NT2/D1 (cell line): ENCODE measurements around the gene ADGRB3.

Experiments used
- DNase-seq: peaks from one replicate; pipeline ENCODE4 v3.0.0-alpha.2; 2011; ENCODE audit warnings: low read depth, low spot score
- H3K27me3 ChIP-seq: 2 replicates; pipeline ENCODE4 v1.6.0; 2011; ENCODE audit warnings: mild to moderate bottlenecking; ENCODE audit not compliant: insufficient read length, insufficient read depth
- H3K36me3 ChIP-seq: 2 replicates; pipeline ENCODE4 v1.6.1; 2011; ENCODE audit warnings: mild to moderate bottlenecking, low read length, mixed read lengths; ENCODE audit not compliant: insufficient read depth, insufficient read length
- H3K4me1 ChIP-seq: 2 replicates; pipeline ENCODE4 v1.5.1; 2011; ENCODE audit not compliant: insufficient read depth, insufficient read length
- H3K4me3 ChIP-seq: 2 replicates; pipeline ENCODE4 v1.5.1; 2011; ENCODE audit warnings: low read depth; ENCODE audit not compliant: insufficient read length
- H3K9ac ChIP-seq: 2 replicates; pipeline ENCODE4 v1.6.0; 2011; ENCODE audit warnings: low read depth; ENCODE audit not compliant: insufficient read length
- H3K9me3 ChIP-seq: 2 replicates; pipeline ENCODE4 v1.5.1; 2011; ENCODE audit warnings: mild to moderate bottlenecking, low read length; ENCODE audit not compliant: insufficient read depth
- SUZ12 ChIP-seq: IDR thresholded peaks from 2 replicates; pipeline ENCODE4 v1.6.1; 2011; ENCODE audit not compliant: insufficient read length, insufficient read depth; ENCODE audit errors: extremely low read depth
- YY1 ChIP-seq: IDR thresholded peaks from 2 replicates; pipeline ENCODE4 v1.6.1; 2011; ENCODE audit not compliant: insufficient read length, insufficient read depth
- ZNF274 ChIP-seq: IDR thresholded peaks from 2 replicates; pipeline ENCODE4 v1.6.1; 2011; ENCODE audit warnings: mild to moderate bottlenecking, low read depth, low read length

The ADGRB3 gene

GRCh38 chr6:68638230-68638900 is 3.3 kb downstream of the ADGRB3 start:
- H3K9me3 ChIP-seq: no peaks in the 10 kb centered on the region
- TF ChIP-seq SUZ12 (no peak), ZNF274 (no peak), YY1 (no peak)
- H3K27me3 ChIP-seq: peaks cover 66% of the 10 kb centered on the region
- DNase-seq: no peak
- H3K36me3 ChIP-seq: no peaks in the 10 kb centered on the region
- no peak overlapping the region for H3K4me3 ChIP-seq
- no peak overlapping the region for H3K9ac ChIP-seq
- no peaks in the 10 kb centered on the region for H3K4me1 ChIP-seq

GRCh38 chr6:68639211-68639610 is 4.1 kb downstream of the ADGRB3 start:
- Histone ChIP-seq H3K9ac (no peak overlapping the region), H3K9me3 (no peaks in the 10 kb centered on the region), H3K4me1 (no peaks in the 10 kb centered on the region), H3K27me3 (peaks cover 58% of the 10 kb centered on the region), H3K36me3 (no peaks in the 10 kb centered on the region), H3K4me3 (no peak overlapping the region)
- no peak for DNase-seq
- TF ChIP-seq SUZ12 (no peak), ZNF274 (no peak), YY1 (no peak)

GRCh38 chr6:68639826-68640490 is 4.9 kb downstream of the ADGRB3 start:
- Histone ChIP-seq H3K27me3 (peaks cover 55% of the 10 kb centered on the region), H3K36me3 (no peaks in the 10 kb centered on the region), H3K9ac (peak overlapping the region; percentile 32), H3K9me3 (no peaks in the 10 kb centered on the region), H3K4me1 (no peaks in the 10 kb centered on the region), H3K4me3 (peak overlapping the region; percentile 36)
- no peak for DNase-seq
- TF ChIP-seq YY1 (no peak), ZNF274 (no peak)

GRCh38 chr6:68640491-68640835 is 5.4 kb downstream of the ADGRB3 start:
- Histone ChIP-seq H3K9ac (no peak overlapping the region), H3K27me3 (peaks cover 52% of the 10 kb centered on the region), H3K4me3 (peak overlapping the region; percentile 36), H3K36me3 (no peaks in the 10 kb centered on the region), H3K4me1 (no peaks in the 10 kb centered on the region), H3K9me3 (no peaks in the 10 kb centered on the region)
- DNase-seq: no peak
- TF ChIP-seq SUZ12 (no peak), ZNF274 (no peak), YY1 (no peak)

GRCh38 chr6:68641172-68641571 is 6.1 kb downstream of the ADGRB3 start:
- DNase-seq: no peak
- TF ChIP-seq ZNF274 (no peak), SUZ12 (no peak)
- no peaks in the 10 kb centered on the region for H3K4me1 ChIP-seq

GRCh38 chr6:68642081-68642480 is 7.0 kb downstream of the ADGRB3 start:
- DNase-seq: no peak
- Histone ChIP-seq H3K27me3 (peaks cover 36% of the 10 kb centered on the region), H3K36me3 (no peaks in the 10 kb centered on the region), H3K9ac (no peak overlapping the region), H3K9me3 (no peaks in the 10 kb centered on the region), H3K4me3 (no peak overlapping the region), H3K4me1 (no peaks in the 10 kb centered on the region)
- TF ChIP-seq SUZ12 (no peak), ZNF274 (no peak), YY1 (no peak)

More at GRCh38 chr6:68641172-68641571, 6.1 kb downstream of the ADGRB3 start:
- Histone ChIP-seq H3K9ac (no peak overlapping the region), H3K9me3 (no peaks in the 10 kb centered on the region), H3K36me3 (no peaks in the 10 kb centered on the region), H3K27me3 (peaks cover 45% of the 10 kb centered on the region), H3K4me3 (no peak overlapping the region)

GRCh38 chr6:68642977-68643376 is 7.9 kb downstream of the ADGRB3 start:
- no peak for DNase-seq
- Histone ChIP-seq H3K9ac (no peak overlapping the region), H3K36me3 (no peaks in the 10 kb centered on the region)

More at GRCh38 chr6:68642977-68643376, 7.9 kb downstream of the ADGRB3 start:
- Histone ChIP-seq H3K27me3 (peaks cover 27% of the 10 kb centered on the region), H3K9me3 (no peaks in the 10 kb centered on the region), H3K4me3 (no peak overlapping the region), H3K4me1 (no peaks in the 10 kb centered on the region)
- TF ChIP-seq ZNF274 (no peak), YY1 (no peak), SUZ12 (no peak)
